SK-N-SH (cell line): ENCODE measurements around the gene CNBD2. TPM values are rescaled to one million over a fixed set of nuclear protein-coding genes. Genes with fewer than 3 reads are reported as not detected.

Experiments
- CTCF ChIA-PET: fragments of 300-600, 350-600 bp; formaldehyde crosslinking; extraction: SDS; loops from one replicate; lab custom pipeline; 2021; lab: Yijun Ruan, JAX
- POLR2A ChIA-PET: fragments of 350-600 bp; sonication (Branson Sonifier 250); formaldehyde crosslinking; extraction: SDS; loops from one replicate; lab custom pipeline; 2020; ENCODE audit warnings: antibody characterized with exemption, inconsistent platforms; lab: Yijun Ruan, JAX
- DNase-seq: peaks from one replicate; pipeline ENCODE4 v3.0.0; 2012
- H2AFZ ChIP-seq: fragments of 200-600 bp; sonication (generic); 2 replicates; pipeline ENCODE4 v1.8.1; 2016; ENCODE audit warnings: antibody characterized with exemption, mild to moderate bottlenecking, low read depth
- H3F3A ChIP-seq: fragments of 200-600 bp; sonication (generic); replicated peaks from 2 replicates; pipeline ENCODE3; 2016; ENCODE audit warnings: antibody characterized with exemption, mild to moderate bottlenecking; ENCODE audit not compliant: insufficient read depth
- H3K27ac ChIP-seq, 2 experiments: fragments of 200-500 bp in 1 of 2; fragments of 200-600 bp in 1 of 2; sonication (Bioruptor generic) in 1 of 2; sonication (generic), shearing (Covaris generic) in 1 of 2; 2 replicates each; pipeline versions ENCODE4 v1.5.1 to v1.6.1; 2014 to 2016; ENCODE audit warnings: low read depth in 2 of 2, inconsistent platforms in 1 of 2, low read length in 1 of 2, mild to moderate bottlenecking in 1 of 2, mixed read lengths in 1 of 2
- H3K27me3 ChIP-seq: fragments of 200-600 bp; sonication (generic), shearing (Covaris generic); 2 replicates; pipeline ENCODE4 v1.6.1; 2016; ENCODE audit warnings: mixed run types; ENCODE audit not compliant: insufficient read depth
- H3K36me3 ChIP-seq, 2 experiments: fragments of 200-500 bp in 1 of 2; fragments of 200-600 bp in 1 of 2; sonication (Bioruptor generic) in 1 of 2; sonication (generic) in 1 of 2; replicated peaks in 1 of 2; 2 replicates each; pipeline versions ENCODE3 to v1.5.1; 2014 to 2016; ENCODE audit warnings: low read length in 1 of 2, mild to moderate bottlenecking in 1 of 2; ENCODE audit not compliant: insufficient read depth in 2 of 2, control insufficient read depth in 1 of 2
- H3K4me1 ChIP-seq, 2 experiments: fragments of 200-500 bp in 1 of 2; fragments of 200-600 bp in 1 of 2; sonication (Bioruptor generic) in 1 of 2; sonication (generic), shearing (Covaris generic) in 1 of 2; 2 replicates each; pipeline versions ENCODE4 v1.5.1 to v1.6.1; 2014 to 2016; ENCODE audit warnings: low read depth in 1 of 2, low read length in 1 of 2, mixed run types in 1 of 2; ENCODE audit not compliant: insufficient read depth in 2 of 2, control insufficient read depth in 1 of 2
- H3K4me2 ChIP-seq: fragments of 200-600 bp; sonication (generic), shearing (Covaris generic); 2 replicates; pipeline ENCODE4 v1.6.1; 2017; ENCODE audit warnings: mixed run types
- H3K4me3 ChIP-seq, 2 experiments: fragments of 200-500 bp in 1 of 2; fragments of 200-600 bp in 1 of 2; sonication (Bioruptor generic) in 1 of 2; sonication (generic), shearing (Covaris generic) in 1 of 2; 2 replicates each; pipeline versions ENCODE4 v1.5.1 to v1.8.1; 2014 to 2016; ENCODE audit warnings: low read depth in 2 of 2, inconsistent platforms in 1 of 2, low read length in 1 of 2, mild to moderate bottlenecking in 1 of 2, mixed read lengths in 1 of 2, moderate library complexity in 1 of 2
- H3K79me2 ChIP-seq: fragments of 200-600 bp; sonication (generic); 2 replicates; pipeline ENCODE4 v1.8.1; 2017; ENCODE audit warnings: mild to moderate bottlenecking; ENCODE audit not compliant: insufficient read depth
- H3K9ac ChIP-seq: fragments of 200-600 bp; sonication (generic); 2 replicates; pipeline ENCODE4 v1.6.1; 2017; ENCODE audit warnings: mixed run types
- H3K9me2 ChIP-seq: fragments of 200-600 bp; sonication (generic); 2 replicates; pipeline ENCODE4 v1.6.1; 2017; ENCODE audit warnings: mixed run types
- H3K9me3 ChIP-seq: fragments of 200-600 bp; sonication (generic); 2 replicates; pipeline ENCODE4 v1.6.1; 2017; ENCODE audit warnings: mixed run types, mild to moderate bottlenecking, moderate library complexity
- H4K20me1 ChIP-seq: fragments of 200-600 bp; sonication (generic); 2 replicates; pipeline ENCODE4 v1.6.1; 2017; ENCODE audit warnings: mild to moderate bottlenecking, mixed run types; ENCODE audit not compliant: insufficient read depth
- CHD2 ChIP-seq: fragments of 150-350 bp; IDR thresholded peaks from 2 replicates; pipeline ENCODE4 v1.6.1; 2018; ENCODE audit warnings: low read length; ENCODE audit not compliant: partially characterized antibody
- ELF1 ChIP-seq: IDR thresholded peaks from 2 replicates; pipeline ENCODE4 v1.4.0; 2012
- FOSL2 ChIP-seq: IDR thresholded peaks from 2 replicates; pipeline ENCODE4 v1.4.0; 2012; ENCODE audit warnings: low read depth, mild to moderate bottlenecking, moderate library complexity, borderline replicate concordance
- FOXJ3 ChIP-seq: sonication (generic); formaldehyde crosslinking; IDR thresholded peaks from 2 replicates; pipeline ENCODE4 v1.5.1; 2020; ENCODE audit warnings: mild to moderate bottlenecking, missing genetic modification reagents
- FOXM1 ChIP-seq: IDR thresholded peaks from 2 replicates; pipeline ENCODE4 v1.4.0; 2012; ENCODE audit warnings: low read depth, mild to moderate bottlenecking
- GATA2 ChIP-seq: sonication (generic); formaldehyde crosslinking; IDR thresholded peaks from 2 replicates; pipeline ENCODE4 v1.5.0; 2020; ENCODE audit warnings: mild to moderate bottlenecking, missing genetic modification reagents
- MXI1 ChIP-seq: IDR thresholded peaks from 2 replicates; pipeline ENCODE4 v1.6.1; 2012; ENCODE audit warnings: mild to moderate bottlenecking, low read depth, low read length, improper control_type of control experiment
- NFIC ChIP-seq: IDR thresholded peaks from 2 replicates; pipeline ENCODE4 v1.4.0; 2012; ENCODE audit warnings: borderline replicate concordance
- NRF1 ChIP-seq: IDR thresholded peaks from 2 replicates; pipeline ENCODE4 v1.6.1; 2012; ENCODE audit warnings: low read depth, mild to moderate bottlenecking, low read length
- RAD21 ChIP-seq: IDR thresholded peaks from 2 replicates; pipeline ENCODE4 v1.6.1; 2012; ENCODE audit warnings: mild to moderate bottlenecking, low read length
- RCOR1 ChIP-seq: fragments of 150-350 bp; IDR thresholded peaks from 2 replicates; pipeline ENCODE4 v1.6.1; 2017; ENCODE audit warnings: antibody characterized with exemption, low read length
- SMC3 ChIP-seq: IDR thresholded peaks from 2 replicates; pipeline ENCODE4 v1.6.1; 2012; ENCODE audit warnings: low read depth, low read length, improper control_type of control experiment
- YY1 ChIP-seq: IDR thresholded peaks from 2 replicates; pipeline ENCODE4 v1.4.0; 2012; ENCODE audit warnings: low read depth, mild to moderate bottlenecking
- WGBS: methylation state at CpG from one replicate; pipeline ENCODE4 v1.1.6; 2017; ENCODE audit warnings: low lambda C conversion rate; 5-methylcytosine and 5-hydroxymethylcytosine counted together
- polyA plus RNA-seq, 3 experiments: library from polyadenylated mRNA; depleted of rRNA; stranded (reverse); fragments of >200 nt; gene quantifications; 2 replicates each; pipeline ENCODE4 v1.2.3, GENCODE V29; 2012
- TF ChIP-seq, protein P1 (sequence below): IDR thresholded peaks from 2 replicates; pipeline ENCODE4 v1.4.0; 2012; ENCODE audit warnings: low read depth, borderline replicate concordance
- TF ChIP-seq, protein P2 (sequence below): fragments of 150-350 bp; IDR thresholded peaks from 2 replicates; pipeline ENCODE4 v1.6.1; 2017; ENCODE audit warnings: antibody characterized with exemption, low read length, low read depth, borderline replicate concordance
- TF ChIP-seq, protein P3 (sequence below): IDR thresholded peaks from 2 replicates; pipeline ENCODE4 v1.4.0; 2012; ENCODE audit warnings: low read depth, borderline replicate concordance

CNBD2 gene
- polyA plus RNA-seq, 1 of the 3 experiments (the other 2 are of a cell fraction) = 5.6 TPM

DNA sequence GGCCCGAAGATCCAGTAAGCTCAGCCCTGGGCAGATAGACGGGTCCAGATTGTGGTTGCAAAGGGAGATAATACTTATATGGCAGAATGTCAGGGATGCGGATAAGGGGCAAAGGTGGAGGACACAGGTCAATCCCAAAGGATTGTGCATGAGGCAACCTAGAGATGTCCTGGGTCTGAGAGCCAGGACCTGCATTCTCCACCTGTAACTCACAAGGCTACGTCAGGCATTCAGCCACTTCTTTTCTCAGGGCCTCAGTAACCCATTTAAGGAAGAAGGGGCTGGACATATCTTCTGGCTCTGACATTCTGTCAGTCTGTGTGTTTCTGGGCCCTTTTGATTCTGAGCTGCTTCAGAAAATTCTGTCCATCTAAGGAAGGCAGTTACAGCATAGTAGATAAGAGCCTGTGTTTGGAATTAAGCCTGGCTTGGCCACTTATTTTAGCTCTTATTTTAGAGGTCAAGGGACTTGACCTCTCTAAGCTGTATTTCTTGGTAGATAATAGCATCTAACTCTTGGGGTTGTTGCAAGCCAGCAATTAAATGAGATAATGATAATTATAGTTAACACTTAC lies 40.2 kb downstream of the CNBD2 start:
- CTCF ChIA-PET = interaction anchor here (1.2 to 3.7 kb wide), 5 partner anchors 14 to 194 kb away, joined by 3 to 36 read pairs (median 9); no protein-coding TSS in a partner anchor
- Histone ChIP-seq H3K27me3 (no peaks in the 10 kb centered on the region), H3K79me2 (no peaks in the 10 kb centered on the region), H3K27ac (no peak overlapping the region), H3K9me3 (no peaks in the 10 kb centered on the region), H4K20me1 (no peaks in the 10 kb centered on the region), H3K4me1 (no peaks in the 10 kb centered on the region), H3K4me3 (no peak overlapping the region), H2AFZ (no peak overlapping the region), H3K9me2 (no peaks in the 10 kb centered on the region), H3K4me2 (no peak overlapping the region), H3K9ac (no peak overlapping the region), H3K36me3 (no peaks in the 10 kb centered on the region), H3F3A (no peaks in the 10 kb centered on the region)
- DNase-seq = no peak
- TF ChIP-seq GATA2 (CRISPR knock-in tag) (no peak), NFIC (no peak), ELF1 (no peak)
- WGBS = 90% methylated on average over 4 of the region's 4 CpGs
- POLR2A ChIA-PET = no interaction called here

DNA sequence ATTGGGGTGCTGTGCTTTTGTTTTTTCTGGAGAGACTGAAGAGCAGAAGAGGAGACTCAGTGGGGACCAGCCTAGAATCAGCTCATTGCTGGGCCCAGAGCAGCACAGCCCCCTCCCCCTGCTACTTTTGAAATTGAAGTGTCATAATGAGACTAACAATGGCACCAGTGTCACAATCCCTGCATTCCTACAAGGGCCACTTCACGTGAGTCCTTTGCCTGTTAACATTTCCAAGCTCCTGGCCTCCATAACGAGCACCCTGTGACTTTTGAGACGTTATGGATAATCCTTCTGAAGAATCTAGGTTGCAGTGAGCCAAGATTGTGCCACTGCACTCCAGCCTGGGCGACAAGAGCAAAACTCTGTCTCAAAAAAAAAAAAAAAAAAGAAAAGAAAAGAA lies 41.7 kb downstream of the CNBD2 start:
- WGBS = 64% methylated on average over 4 of the region's 4 CpGs
- H3K9ac ChIP-seq = no peak overlapping the region
- TF ChIP-seq RCOR1 (no peak), FOXM1 (no peak), ELF1 (no peak), MXI1 (no peak), RAD21 (no peak), SMC3 (no peak), FOSL2 (no peak), NRF1 (no peak), FOXJ3 (CRISPR knock-in tag) (no peak), CHD2 (no peak), YY1 (no peak)
- TF ChIP-seq, protein P1, sequence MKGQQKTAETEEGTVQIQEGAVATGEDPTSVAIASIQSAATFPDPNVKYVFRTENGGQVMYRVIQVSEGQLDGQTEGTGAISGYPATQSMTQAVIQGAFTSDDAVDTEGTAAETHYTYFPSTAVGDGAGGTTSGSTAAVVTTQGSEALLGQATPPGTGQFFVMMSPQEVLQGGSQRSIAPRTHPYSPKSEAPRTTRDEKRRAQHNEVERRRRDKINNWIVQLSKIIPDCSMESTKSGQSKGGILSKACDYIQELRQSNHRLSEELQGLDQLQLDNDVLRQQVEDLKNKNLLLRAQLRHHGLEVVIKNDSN = no peak
- TF ChIP-seq, protein P2, sequence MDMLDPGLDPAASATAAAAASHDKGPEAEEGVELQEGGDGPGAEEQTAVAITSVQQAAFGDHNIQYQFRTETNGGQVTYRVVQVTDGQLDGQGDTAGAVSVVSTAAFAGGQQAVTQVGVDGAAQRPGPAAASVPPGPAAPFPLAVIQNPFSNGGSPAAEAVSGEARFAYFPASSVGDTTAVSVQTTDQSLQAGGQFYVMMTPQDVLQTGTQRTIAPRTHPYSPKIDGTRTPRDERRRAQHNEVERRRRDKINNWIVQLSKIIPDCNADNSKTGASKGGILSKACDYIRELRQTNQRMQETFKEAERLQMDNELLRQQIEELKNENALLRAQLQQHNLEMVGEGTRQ = no peak
- TF ChIP-seq, protein P3, sequence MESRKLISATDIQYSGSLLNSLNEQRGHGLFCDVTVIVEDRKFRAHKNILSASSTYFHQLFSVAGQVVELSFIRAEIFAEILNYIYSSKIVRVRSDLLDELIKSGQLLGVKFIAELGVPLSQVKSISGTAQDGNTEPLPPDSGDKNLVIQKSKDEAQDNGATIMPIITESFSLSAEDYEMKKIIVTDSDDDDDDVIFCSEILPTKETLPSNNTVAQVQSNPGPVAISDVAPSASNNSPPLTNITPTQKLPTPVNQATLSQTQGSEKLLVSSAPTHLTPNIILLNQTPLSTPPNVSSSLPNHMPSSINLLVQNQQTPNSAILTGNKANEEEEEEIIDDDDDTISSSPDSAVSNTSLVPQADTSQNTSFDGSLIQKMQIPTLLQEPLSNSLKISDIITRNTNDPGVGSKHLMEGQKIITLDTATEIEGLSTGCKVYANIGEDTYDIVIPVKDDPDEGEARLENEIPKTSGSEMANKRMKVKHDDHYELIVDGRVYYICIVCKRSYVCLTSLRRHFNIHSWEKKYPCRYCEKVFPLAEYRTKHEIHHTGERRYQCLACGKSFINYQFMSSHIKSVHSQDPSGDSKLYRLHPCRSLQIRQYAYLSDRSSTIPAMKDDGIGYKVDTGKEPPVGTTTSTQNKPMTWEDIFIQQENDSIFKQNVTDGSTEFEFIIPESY = no peak
- TF ChIP-seq, all 33 proteins: peak for 0

More for the DNA sequence above, 41.7 kb downstream of the CNBD2 start:
- Histone ChIP-seq H3F3A (no peaks in the 10 kb centered on the region), H3K4me2 (no peak overlapping the region), H3K79me2 (no peaks in the 10 kb centered on the region), H4K20me1 (no peaks in the 10 kb centered on the region), H3K27ac (no peak overlapping the region), H3K9me3 (no peaks in the 10 kb centered on the region), H3K4me1 (no peaks in the 10 kb centered on the region), H3K27me3 (no peaks in the 10 kb centered on the region), H2AFZ (no peak overlapping the region), H3K9me2 (no peaks in the 10 kb centered on the region), H3K4me3 (no peak overlapping the region), H3K36me3 (no peaks in the 10 kb centered on the region)
- CTCF ChIA-PET = interaction anchor here (1.0 to 1.8 kb wide), 2 partner anchors 9 to 17 kb away, joined by 3 to 10 read pairs; no protein-coding TSS in a partner anchor
- DNase-seq = no peak
- POLR2A ChIA-PET = no interaction called here
